GM12878 (cell line): Measurements from ENCODE around the gene ERCC1. TPM values are rescaled to one million over a fixed set of nuclear protein-coding genes. Genes with fewer than 3 reads are reported as not detected.

Experiments
- ATAC-seq: fragments of 200-7000 bp; cut with Tn5 transposase; 3 replicates; pipeline ENCODE4 v1.9.1; 2020; ENCODE audit warnings: mild to moderate bottlenecking, moderate library complexity
- BruUV-seq: library from RNA; stranded (reverse); fragments of 400-500 nt; replicated peaks from 2 replicates; lab custom pipeline; 2021; lab: Mats Ljungman, UMichigan
- CTCF ChIA-PET: fragments of 300-600 bp; sonication (Branson Sonifier 250); formaldehyde crosslinking; extraction: SDS; loops from one replicate; lab custom pipeline; 2021; ENCODE audit warnings: inconsistent platforms; lab: Yijun Ruan, JAX
- POLR2A ChIA-PET: fragments of 350-600 bp; formaldehyde crosslinking; extraction: SDS; loops from one replicate; lab custom pipeline; 2021; ENCODE audit warnings: inconsistent platforms; lab: Charles Lee
- RAD21 ChIA-PET: fragments of 300-600 bp; sonication (Branson Sonifier 250); formaldehyde crosslinking; loops from one replicate; lab custom pipeline; 2023; ENCODE audit warnings: antibody characterized with exemption; ENCODE audit not compliant: unreplicated experiment; lab: Charles Lee
- SMC1A ChIA-PET: fragments of 300-600 bp; sonication (Branson Sonifier 250); formaldehyde crosslinking; loops from one replicate; lab custom pipeline; 2023; ENCODE audit not compliant: unreplicated experiment, uncharacterized antibody; lab: Charles Lee
- DNase-seq: peaks from one replicate; pipeline ENCODE4 v3.0.0-alpha.2; 2011; ENCODE audit warnings: low read depth, low spot score
- FAIRE-seq: peaks from 3 replicates; lab custom pipeline; 2011; peaks lifted over from hg19 to GRCh38; lab: Jason Lieb, UNC
- H2AFZ ChIP-seq: 2 replicates; pipeline ENCODE4 v1.6.0; 2011; ENCODE audit warnings: low read depth, low read length, control low read depth; ENCODE audit not compliant: control insufficient read depth
- H3K27ac ChIP-seq: 2 replicates; pipeline ENCODE4 v1.5.1; 2011; ENCODE audit warnings: control low read depth; ENCODE audit not compliant: control insufficient read depth, insufficient read depth
- H3K27me3 ChIP-seq, 2 experiments: replicated peaks in 1 of 2; 2 replicates each; pipeline versions ENCODE4 v1.6.0 to v1.6.1; 2011; ENCODE audit warnings: low read length in 1 of 2; ENCODE audit not compliant: control insufficient read depth in 2 of 2, insufficient read depth in 2 of 2
- H3K36me3 ChIP-seq, 2 experiments: 2 replicates each; pipeline ENCODE4 v1.5.1; 2011; ENCODE audit warnings: low read length in 1 of 2; ENCODE audit not compliant: control insufficient read depth in 2 of 2, insufficient read depth in 2 of 2
- H3K4me1 ChIP-seq: 2 replicates; pipeline ENCODE4 v1.6.1; 2011; ENCODE audit warnings: mild to moderate bottlenecking, low read length, moderate library complexity, mixed read lengths; ENCODE audit not compliant: control insufficient read depth, insufficient read depth
- H3K4me2 ChIP-seq: 2 replicates; pipeline ENCODE4 v1.6.0; 2011; ENCODE audit warnings: control low read depth; ENCODE audit not compliant: control insufficient read depth, insufficient read depth
- H3K4me3 ChIP-seq: fragments of 200-600 bp; sonication (generic); 2 replicates; pipeline ENCODE4 v1.5.1; 2016
- H3K79me2 ChIP-seq: 2 replicates; pipeline ENCODE4 v1.6.0; 2011; ENCODE audit warnings: low read length; ENCODE audit not compliant: control insufficient read depth, insufficient read depth
- H3K9ac ChIP-seq: 2 replicates; pipeline ENCODE4 v1.8.0; 2011; ENCODE audit warnings: low read length, control low read depth, mixed read lengths; ENCODE audit not compliant: control insufficient read depth, insufficient read depth
- H3K9me3 ChIP-seq: replicated peaks from 3 replicates; pipeline ENCODE4 v1.5.1; 2011; ENCODE audit warnings: mild to moderate bottlenecking, low read length; ENCODE audit not compliant: control insufficient read depth, insufficient read depth
- H4K20me1 ChIP-seq: 2 replicates; pipeline ENCODE4 v1.6.0; 2011; ENCODE audit not compliant: control insufficient read depth, insufficient read depth
- BHLHE40 ChIP-seq, 2 experiments: fragments of 450-650 bp in 1 of 2; IDR thresholded peaks; 2 replicates each; pipeline ENCODE4 v1.6.1; 2011 to 2017; ENCODE audit warnings: low read depth in 2 of 2, borderline replicate concordance in 1 of 2, improper control_type of control experiment in 1 of 2, low read length in 1 of 2, mild to moderate bottlenecking in 1 of 2
- CEBPB ChIP-seq, 2 experiments: fragments of 150-350 bp in 1 of 2; IDR thresholded peaks; 2 replicates each; pipeline ENCODE4 v1.6.1; 2012 to 2014; ENCODE audit warnings: low read depth in 2 of 2, low read length in 2 of 2, borderline replicate concordance in 1 of 2, inconsistent platforms in 1 of 2
- CHD2 ChIP-seq: IDR thresholded peaks from 2 replicates; pipeline ENCODE4 v1.6.1; 2011; ENCODE audit warnings: low read depth, low read length, improper control_type of control experiment, borderline replicate concordance
- DPF2 ChIP-seq: fragments of 450-650 bp; IDR thresholded peaks from 2 replicates; pipeline ENCODE4 v1.6.1; 2017; ENCODE audit warnings: mild to moderate bottlenecking
- FOS ChIP-seq: IDR thresholded peaks from 3 replicates; pipeline ENCODE4 v1.6.1; 2011; ENCODE audit warnings: borderline replicate concordance; ENCODE audit not compliant: insufficient read length; ENCODE audit errors: extremely low read depth
- GABPA ChIP-seq: IDR thresholded peaks from 2 replicates; pipeline ENCODE4 v1.6.1; 2014; ENCODE audit warnings: antibody characterized with exemption, low read depth, mild to moderate bottlenecking, inconsistent platforms
- HDAC6 ChIP-seq: fragments of 200-600 bp; sonication (generic); IDR thresholded peaks from one replicate; pipeline ENCODE4 v1.8.0; 2017; ENCODE audit warnings: antibody characterized with exemption; ENCODE audit not compliant: unreplicated experiment
- HDGF ChIP-seq: fragments of 450-650 bp; IDR thresholded peaks from 2 replicates; pipeline ENCODE4 v1.6.1; 2016; ENCODE audit warnings: antibody characterized with exemption
- IKZF1 ChIP-seq: fragments of 450-650 bp; conservative IDR thresholded peaks from 2 replicates; pipeline ENCODE4 v1.6.1; 2017; ENCODE audit warnings: antibody characterized with exemption, mild to moderate bottlenecking
- IKZF2 ChIP-seq, 2 experiments: fragments of 450-650 bp; IDR thresholded peaks; 2 replicates each; pipeline ENCODE4 v1.6.1; 2017; ENCODE audit warnings: mild to moderate bottlenecking in 2 of 2, moderate library complexity in 2 of 2
- NR2C2 ChIP-seq: IDR thresholded peaks from 2 replicates; pipeline ENCODE4 v1.6.1; 2011; ENCODE audit warnings: borderline replicate concordance, low read depth; ENCODE audit not compliant: control insufficient read depth, insufficient read length
- POLR2AphosphoS5 ChIP-seq: IDR thresholded peaks from 2 replicates; pipeline ENCODE4 v1.6.1; 2011; ENCODE audit warnings: mild to moderate bottlenecking, low read length, inconsistent platforms
- RAD21 ChIP-seq: IDR thresholded peaks from 2 replicates; pipeline ENCODE4 v1.6.1; 2011; ENCODE audit warnings: mild to moderate bottlenecking, low read depth, low read length, moderate library complexity; ENCODE audit not compliant: insufficient read depth
- RCOR1 ChIP-seq: conservative IDR thresholded peaks from 2 replicates; pipeline ENCODE4 v1.6.1; 2012; ENCODE audit warnings: low read depth, low read length, improper control_type of control experiment
- RFX5 ChIP-seq: IDR thresholded peaks from 2 replicates; pipeline ENCODE4 v1.6.1; 2011; ENCODE audit warnings: low read depth, low read length, improper control_type of control experiment
- SREBF1 ChIP-seq: IDR thresholded peaks from 2 replicates; pipeline ENCODE4 v1.6.1; 2012; ENCODE audit warnings: mild to moderate bottlenecking, low read length
- SUZ12 ChIP-seq: fragments of 200-600 bp; sonication (generic); IDR thresholded peaks from one replicate; pipeline ENCODE4 v1.6.1; 2018; ENCODE audit warnings: antibody characterized with exemption, mild to moderate bottlenecking; ENCODE audit not compliant: unreplicated experiment
- TARDBP ChIP-seq: IDR thresholded peaks from 2 replicates; pipeline ENCODE4 v1.6.1; 2016; ENCODE audit warnings: borderline replicate concordance
- YBX1 ChIP-seq: fragments of 450-650 bp; IDR thresholded peaks from 2 replicates; pipeline ENCODE4 v1.6.1; 2016; ENCODE audit warnings: antibody characterized with exemption
- ZNF687 ChIP-seq: fragments of 450-650 bp; IDR thresholded peaks from 2 replicates; pipeline ENCODE4 v1.6.1; 2017; ENCODE audit warnings: mild to moderate bottlenecking, moderate library complexity
- WGBS: methylation state at CpG from one replicate; pipeline ENCODE4 v1.1.6; 2016; ENCODE audit warnings: low lambda C conversion rate; ENCODE audit not compliant: insufficient replicate concordance, insufficient coverage; ENCODE audit errors: missing lambda C conversion rate; 5-methylcytosine and 5-hydroxymethylcytosine counted together
- in situ Hi-C: fragments of 300-500 bp; cut with MboI; formaldehyde crosslinking; loops from 9 replicates; pipeline ENCODE4 v1.14.3; 2018; ENCODE audit warnings: mixed read lengths
- intact Hi-C: fragments of 100-400 bp; cut with micrococcal nuclease; formaldehyde crosslinking; loops from one replicate; pipeline ENCODE4 v1.14.2; 2022; ENCODE audit not compliant: unreplicated experiment
- polyA plus RNA-seq, 11 experiments: library from polyadenylated mRNA; depleted of rRNA in 4 of 11; unstranded in 6 of 11; stranded (reverse) in 5 of 11; fragments of >200 nt; fragmentation: Nextera tagmentation in 4 of 11; fragmentation: Illumina TruSeq in 1 of 11; extraction: Ambion mirVana in 4 of 11; extraction: Trizol in 1 of 11; gene quantifications; 1 replicate in 1 of 11; 2 replicates in 10 of 11; pipeline versions ENCODE4 v1.2.1 to v1.2.3, GENCODE V29; 2011 to 2016; ENCODE audit warnings: inconsistent platforms in 2 of 11, missing spikeins in 2 of 11, low read depth in 1 of 11
- total RNA-seq, 4 experiments: library from RNA; depleted of rRNA in 3 of 4; stranded (reverse); fragments of >200 nt in 3 of 4; fragmentation: Illumina TruSeq in 1 of 4; extraction: Trizol in 1 of 4; gene quantifications; 2 replicates each; pipeline versions ENCODE4 v1.2.1 to v1.2.3, GENCODE V29; 2013 to 2021

Gene ERCC1
- total and polyA plus RNA-seq, 10 of the 15 experiments (the other 5 are each of a cell fraction or from before 2014, with no cell fraction given), result 14.7 to 104 (median 61.1) TPM

GRCh38 chr19:45469945-45470761 is 46.4 kb upstream of the ERCC1 start:
- CTCF ChIA-PET, result interaction anchor here (0.7 to 5.2 kb wide), 11 partner anchors 8 to 329 kb away, joined by 3 to 71 read pairs (median 6); no protein-coding TSS in a partner anchor
- TF ChIP-seq IKZF1 (peak; percentile 28; the same call in 1 of the 2 replicates), RAD21 (no peak), HDAC6 (no peak), FOS (no peak), HDGF (no peak), TARDBP (no peak), GABPA (no peak), SREBF1 (no peak), POLR2AphosphoS5 (0 out of 2 replicates have a peak, but pooled peaks have one; percentile 52), IKZF2 (IDR thresholded peaks at IDR 0.05) (peak; percentile 39 to 42; a peak in 2 of 4 replicates), RCOR1 (no peak), SUZ12 (no peak), DPF2 (0 out of 2 replicates have a peak, but pooled peaks have one; percentile 15), CHD2 (peak; percentile 48; the same call in 1 of the 2 replicates), NR2C2 (no peak), YBX1 (no peak), ZNF687 (0 out of 2 replicates have a peak, but pooled peaks have one; percentile 11), CEBPB (IDR thresholded peaks at IDR 0.05; ENCODE audit: borderline replicate concordance in 1 of 2, low read depth in 2 of 2, low read length in 2 of 2) (no peak), RFX5 (no peak), BHLHE40 (IDR thresholded peaks at IDR 0.05; ENCODE audit: borderline replicate concordance in 1 of 2, low read depth in 2 of 2, low read length in 1 of 2) (0 out of 4 replicates have a peak, but pooled peaks of 1 of the 2 experiments have one; percentile 9)
- TF ChIP-seq, all 136 proteins: peak for 7
- Histone ChIP-seq H3K36me3 (no peaks in the 10 kb centered on the region), H3K79me2 (no peaks in the 10 kb centered on the region), H4K20me1 (peaks cover 3% of the 10 kb centered on the region; the same call in 1 of the 2 replicates), H3K9me3 (no peaks in the 10 kb centered on the region), H3K4me3 (peak overlapping the region; percentile 74), H3K27me3 (peaks cover 0 to 2% of the 10 kb centered on the region in 2 experiments; a peak in 2 of 4 replicates), H3K4me1 (peaks cover 14% of the 10 kb centered on the region), H3K9ac (peak overlapping the region; percentile 79), H3K4me2 (peak overlapping the region; percentile 97), H3K27ac (peak overlapping the region; percentile 91), H2AFZ (peak overlapping the region; percentile 40)
- POLR2A ChIA-PET, result interaction anchor here (0.6 to 2.3 kb wide), 11 partner anchors 9 to 222 kb away, joined by 3 to 12 read pairs (median 4); partner anchors contain the start of genes ERCC1, PPP1R13L and QPCTL
- WGBS, result 3% methylated on average over 21 of the region's 33 CpGs
- ATAC-seq, result peak; percentile 7
- intact Hi-C loops, result loop anchor here (2.0 to 10.0 kb wide), 2 partner anchors 19 to 395 kb away; partner anchors contain the start of genes GEMIN7 and ZNF296
- FAIRE-seq, result no peak
- SMC1A ChIA-PET, result interaction anchor here (0.8 to 4.8 kb wide), 10 partner anchors 8 to 174 kb away, joined by 3 to 52 read pairs (median 4); no protein-coding TSS in a partner anchor
- in situ Hi-C loops, result loop anchor here (25.0 kb wide), 1 partner anchor 1708 kb away; the partner anchor contains the start of gene SMG9
- RAD21 ChIA-PET, result interaction anchor here (0.5 to 4.3 kb wide), 12 partner anchors 7 to 172 kb away, joined by 3 to 64 read pairs (median 4); partner anchors contain the start of gene PPP1R13L
- BruUV-seq, result no TSS peak
- no peak for DNase-seq
